HG03095 (cell line): ENCODE results near the gene PDRG1.
"Not testable (repeated sequence)": the region's sequence is repeated elsewhere in the genome, so short reads cannot be mapped to it uniquely, and the experiment has no call there.

Experiments used
- ATAC-seq: cut with Tn5 transposase; IDR thresholded peaks from one replicate; pipeline ENCODE4 v1.9.1; 2021; ENCODE audit warnings: moderate library complexity; ENCODE audit not compliant: unreplicated experiment

The PDRG1 gene

DNA sequence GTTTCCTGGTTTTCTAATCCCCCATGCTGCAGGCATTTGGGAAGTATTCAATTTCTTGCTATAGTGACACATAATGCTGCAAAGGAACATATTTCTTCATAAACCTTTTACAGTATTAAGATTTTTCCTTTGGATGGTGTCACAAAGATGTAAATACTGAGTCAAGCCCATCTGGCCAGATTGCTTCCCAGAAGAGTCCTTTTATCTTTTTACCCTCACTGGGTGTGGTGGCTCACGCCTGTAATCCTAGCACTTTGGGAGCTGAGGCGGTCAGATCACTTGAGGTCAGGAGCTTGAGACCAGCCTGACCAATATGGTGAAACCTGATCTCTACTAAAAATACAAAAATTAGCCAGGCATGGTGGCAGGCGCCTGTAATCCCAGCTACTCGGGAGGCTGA, 22.2 kb downstream of the PDRG1 start:
- ATAC-seq, result not testable (repeated sequence)

DNA sequence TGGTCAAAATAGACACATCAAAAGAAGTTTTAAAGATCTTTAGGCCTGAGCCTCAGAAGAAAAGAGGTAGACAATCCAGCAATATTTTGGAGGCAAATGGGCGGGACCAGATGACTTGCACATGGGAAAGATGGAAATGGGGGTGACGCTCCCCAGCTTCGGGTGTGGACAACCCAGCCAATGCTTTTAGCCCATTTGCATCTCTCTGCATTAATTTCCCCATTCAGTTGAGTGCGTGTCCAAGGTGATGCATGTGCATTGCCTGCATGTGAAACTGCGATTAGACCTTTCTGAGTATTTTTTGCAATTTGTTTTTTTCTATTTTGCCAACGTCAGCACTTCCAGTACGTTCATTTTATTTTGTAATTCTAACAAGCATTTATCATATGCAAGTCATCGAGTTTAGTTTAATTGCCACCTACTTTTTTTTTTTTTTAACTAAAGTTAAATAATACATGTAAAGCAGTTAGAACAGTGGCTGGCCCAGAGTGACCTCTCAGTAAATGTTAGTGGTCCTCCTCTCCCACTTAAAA, 24.2 kb downstream of the PDRG1 start:
- ATAC-seq, result no peak

DNA sequence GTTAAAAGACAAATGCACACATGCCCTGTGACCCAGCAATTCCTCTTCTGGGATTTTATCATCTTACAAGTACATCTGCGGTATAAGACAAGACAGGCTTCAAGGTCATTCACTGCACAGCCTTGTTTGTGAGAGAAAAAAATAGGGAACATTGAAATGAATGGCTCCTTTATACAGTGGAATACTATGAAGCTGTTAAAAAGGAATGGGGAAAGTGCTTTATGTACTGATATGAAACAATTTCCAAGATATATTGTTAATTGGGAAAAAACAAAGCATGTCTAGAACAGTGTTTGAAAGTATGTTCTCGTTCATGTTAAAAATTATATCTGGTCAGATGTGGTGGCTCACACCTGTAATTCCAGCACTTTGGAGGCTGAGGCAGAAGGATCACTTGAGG, 25.4 kb downstream of the PDRG1 start:
- ATAC-seq, result no peak

DNA sequence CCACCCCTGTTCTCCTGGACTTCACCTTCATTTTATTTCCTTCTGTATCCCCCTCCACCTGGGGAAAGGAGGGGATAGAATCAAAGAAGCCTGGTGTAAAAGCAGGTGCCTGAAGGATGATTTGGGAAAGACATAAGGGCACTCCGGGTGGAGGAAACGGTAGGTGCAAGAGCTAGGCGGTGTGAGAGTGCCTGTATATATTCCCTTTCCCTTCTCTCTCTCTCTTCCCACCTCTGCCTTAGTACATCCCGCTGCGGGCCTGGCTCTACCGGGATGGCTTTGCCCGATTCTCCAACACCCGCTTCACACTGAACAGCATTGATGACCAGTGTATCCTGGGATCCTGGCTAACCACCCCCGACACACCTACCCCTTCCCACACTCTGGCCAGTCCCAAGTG, 26.2 kb downstream of the PDRG1 start:
- ATAC-seq, result no peak

DNA sequence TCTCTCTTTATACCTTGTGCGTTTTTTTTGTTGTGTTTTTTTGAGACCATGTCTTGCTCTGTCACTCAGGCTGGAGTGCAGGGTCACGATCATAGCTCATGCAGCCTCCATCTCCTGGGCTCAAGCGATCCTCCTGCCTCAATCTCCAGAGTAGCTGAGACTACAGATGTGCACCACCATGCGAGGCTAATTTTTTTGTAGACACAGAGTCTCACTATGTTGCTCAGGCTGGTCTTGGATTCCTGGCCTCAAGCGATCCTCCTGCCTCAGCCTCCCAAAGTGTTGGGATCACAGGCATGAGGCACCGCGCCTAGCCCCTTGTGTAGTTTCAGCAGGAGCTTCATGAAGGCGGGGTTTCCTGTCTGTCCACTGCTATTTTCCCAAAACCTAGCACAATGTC, 27.3 kb downstream of the PDRG1 start:
- ATAC-seq, result no peak

DNA sequence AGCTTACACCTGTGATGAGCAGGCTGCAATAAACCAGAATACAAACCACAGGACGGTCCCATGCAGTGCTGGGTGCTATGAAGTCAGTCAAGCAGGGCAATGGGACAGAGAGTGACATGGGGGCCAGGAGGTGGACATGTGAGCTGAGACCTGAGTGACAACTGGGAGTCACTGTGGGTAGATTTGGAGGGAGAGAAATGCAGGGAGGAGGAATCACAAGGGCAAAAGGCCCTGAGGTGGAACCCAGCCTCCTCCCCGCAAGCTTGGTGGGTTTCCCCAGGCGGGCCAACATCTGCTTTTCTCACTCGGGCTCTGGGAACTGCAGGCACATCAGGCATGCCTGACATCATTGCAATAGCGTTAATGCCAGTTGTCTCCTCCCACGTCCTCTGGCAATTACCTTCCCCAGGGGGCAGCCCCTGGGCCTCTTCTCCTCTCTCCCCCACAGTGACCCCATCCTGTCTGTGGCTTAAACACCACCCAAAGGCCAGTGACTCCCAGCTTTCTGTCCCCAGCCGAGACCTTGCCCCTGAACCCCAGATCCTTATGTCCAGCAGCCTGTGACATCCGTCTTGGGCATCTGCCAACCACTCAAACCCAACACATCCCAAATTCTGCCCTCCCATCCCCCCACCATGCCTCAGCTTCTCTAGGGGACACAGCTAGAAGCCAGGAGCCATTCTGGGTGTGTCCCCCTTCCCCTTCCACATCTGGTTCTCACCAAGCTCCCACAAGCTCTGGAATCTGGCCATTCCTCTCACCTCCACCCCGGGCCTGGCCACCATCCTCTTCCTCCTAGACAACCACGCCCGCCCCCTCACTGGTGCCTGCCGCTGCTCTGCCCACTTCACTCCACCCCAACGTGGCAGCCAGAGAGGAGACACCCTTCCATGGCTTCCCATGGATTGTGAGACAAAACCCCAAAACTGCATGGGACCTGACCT, 28.2 kb downstream of the PDRG1 start:
- ATAC-seq, result no peak

DNA sequence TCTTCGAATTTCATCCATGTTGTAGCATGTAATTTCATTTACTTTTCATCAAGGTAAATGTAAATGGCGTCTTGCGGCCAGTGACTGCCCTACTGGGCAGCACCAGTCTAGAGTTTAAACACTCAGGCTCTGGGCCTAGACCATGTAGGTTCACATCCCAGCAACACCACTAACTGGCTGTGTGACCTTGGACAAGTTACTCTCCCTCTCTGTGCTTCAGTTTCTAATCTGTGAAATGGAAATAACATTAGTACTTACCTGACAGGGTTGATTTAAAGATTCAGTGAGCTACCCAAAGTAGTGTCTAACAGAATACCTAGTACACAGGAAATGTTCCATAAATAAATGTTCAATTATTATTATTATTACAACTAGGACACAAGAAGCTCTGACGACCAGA, 29.3 kb downstream of the PDRG1 start:
- no peak for ATAC-seq

DNA sequence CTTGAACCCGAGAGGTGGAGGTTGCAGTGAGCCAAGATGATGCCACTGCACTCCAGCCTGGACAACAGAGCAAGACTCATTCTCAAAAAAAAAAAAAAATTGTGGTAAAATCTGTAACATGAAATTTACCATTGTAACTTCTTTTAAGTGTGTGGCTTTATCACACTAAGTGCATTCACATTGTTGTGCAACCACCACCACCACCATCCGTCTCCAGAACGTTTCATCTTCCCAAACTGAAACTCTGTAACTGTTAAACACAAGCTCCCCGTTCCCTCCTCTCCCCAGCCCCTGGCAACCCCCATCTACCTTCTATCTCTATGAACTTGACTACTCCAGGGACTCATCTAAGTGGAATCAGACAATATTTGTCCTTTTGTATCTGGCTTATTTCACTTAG, 29.7 kb downstream of the PDRG1 start:
- no peak for ATAC-seq

DNA sequence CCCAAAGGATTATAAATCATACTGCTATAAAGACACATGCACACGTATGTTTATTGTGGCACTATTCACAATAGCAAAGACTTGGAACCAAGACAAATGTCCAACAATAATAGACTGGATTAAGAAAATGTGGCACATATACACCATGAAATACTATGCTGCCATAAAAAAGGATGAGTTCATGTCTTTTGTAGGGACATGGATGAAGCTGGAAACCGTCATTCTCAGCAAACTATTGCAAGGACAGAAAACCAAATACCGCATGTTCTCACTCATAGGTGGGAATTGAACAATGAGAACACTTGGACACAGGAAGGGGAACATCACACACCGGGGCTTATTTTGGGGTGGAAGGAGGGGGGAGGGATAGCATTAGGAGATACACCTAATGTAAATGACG, 30.4 kb downstream of the PDRG1 start:
- not testable (repeated sequence) for ATAC-seq

DNA sequence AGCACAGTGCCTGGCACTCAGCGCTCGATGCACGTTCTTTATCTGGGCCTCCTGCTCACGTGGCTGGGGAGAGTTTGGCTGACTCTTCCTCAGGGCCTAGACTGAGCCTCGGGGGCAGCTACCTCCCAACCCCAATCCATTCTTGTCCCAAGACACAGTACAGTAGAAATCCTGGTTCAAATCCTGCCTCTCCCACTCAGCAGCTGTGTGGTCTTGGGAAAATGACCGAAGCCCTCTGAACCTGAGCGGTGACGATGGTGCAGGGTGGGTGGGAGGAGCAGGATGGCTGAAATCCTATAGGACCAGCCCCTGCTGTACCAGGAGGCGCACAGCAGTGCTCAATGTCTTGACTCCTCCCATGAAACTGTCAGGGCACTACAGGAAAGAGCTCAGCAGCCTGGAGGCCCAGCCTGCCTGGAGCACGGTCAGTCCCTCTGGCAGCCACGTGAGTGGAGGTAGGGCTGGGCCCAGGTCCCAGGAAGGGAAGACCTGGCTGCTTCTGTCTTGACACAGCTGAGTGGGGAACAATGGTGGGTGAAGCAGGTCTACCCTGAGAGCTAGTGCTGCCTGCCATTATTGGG, 31.5 kb downstream of the PDRG1 start:
- no peak for ATAC-seq

DNA sequence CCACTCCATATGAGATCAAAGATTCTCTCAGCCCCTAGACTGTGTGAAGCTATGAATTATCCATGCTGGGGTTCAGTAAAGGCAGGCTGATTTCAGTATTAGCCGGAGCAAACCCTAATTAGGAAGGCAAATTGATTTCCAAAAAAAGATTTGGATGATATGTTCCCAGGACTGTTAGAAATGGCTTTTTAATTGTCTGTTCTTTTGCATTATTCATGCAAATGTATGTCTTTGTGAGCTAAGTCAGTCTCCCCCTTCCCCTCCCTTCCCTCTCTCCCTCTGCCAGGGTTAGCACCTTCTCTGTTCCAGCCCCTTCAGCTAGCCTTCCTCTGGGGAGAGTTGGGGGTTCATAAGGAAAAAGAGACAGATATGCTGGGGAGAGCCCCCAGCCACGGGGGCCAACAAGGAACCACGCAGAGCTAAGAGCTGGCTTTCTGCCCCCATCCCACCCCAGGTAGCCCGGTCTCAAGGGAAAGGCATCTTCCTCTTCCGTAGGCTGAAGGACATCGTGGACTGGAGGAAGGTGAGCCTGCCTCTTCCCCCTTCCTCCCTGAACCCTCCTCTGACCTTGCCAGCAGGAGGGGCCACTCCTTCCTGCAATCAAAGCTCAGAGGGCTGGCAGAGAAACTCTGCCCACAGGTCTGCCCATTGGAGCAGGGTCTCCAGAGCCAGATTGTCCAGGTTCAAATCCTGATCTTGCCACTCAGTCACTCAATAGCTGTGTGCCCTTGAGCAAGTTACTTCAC, 32.3 kb downstream of the PDRG1 start:
- ATAC-seq, result no peak

DNA sequence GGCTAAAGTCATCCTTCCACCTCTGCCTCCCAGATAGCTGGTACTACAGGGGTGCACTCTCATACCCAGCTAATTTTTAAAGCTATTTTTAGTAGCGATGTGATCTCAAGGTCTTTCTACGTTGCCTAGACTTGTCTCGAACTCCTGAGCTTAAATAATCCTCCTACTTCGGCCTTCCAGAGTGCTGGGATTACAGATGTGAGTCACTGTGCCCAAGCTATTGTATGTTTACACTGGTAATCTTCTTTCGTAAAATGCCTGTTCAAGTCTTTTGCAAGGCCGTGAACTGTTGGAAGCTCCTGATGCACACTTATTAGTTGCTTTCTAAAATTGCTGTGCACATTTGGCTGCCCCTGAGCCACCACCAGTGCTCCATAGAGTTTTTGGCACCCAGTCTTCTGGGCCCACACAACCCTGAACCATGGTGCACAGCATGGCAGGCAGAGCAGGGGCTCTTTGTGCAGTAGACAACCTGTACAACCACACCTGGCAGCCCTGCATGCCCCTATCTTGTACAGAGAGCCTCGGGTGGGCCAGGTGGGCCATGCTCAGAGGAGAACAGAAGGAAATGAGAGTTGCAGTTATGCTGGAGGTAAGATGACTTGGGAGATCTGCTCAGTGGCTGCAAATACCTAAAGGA, 33.3 kb downstream of the PDRG1 start:
- no peak for ATAC-seq

DNA sequence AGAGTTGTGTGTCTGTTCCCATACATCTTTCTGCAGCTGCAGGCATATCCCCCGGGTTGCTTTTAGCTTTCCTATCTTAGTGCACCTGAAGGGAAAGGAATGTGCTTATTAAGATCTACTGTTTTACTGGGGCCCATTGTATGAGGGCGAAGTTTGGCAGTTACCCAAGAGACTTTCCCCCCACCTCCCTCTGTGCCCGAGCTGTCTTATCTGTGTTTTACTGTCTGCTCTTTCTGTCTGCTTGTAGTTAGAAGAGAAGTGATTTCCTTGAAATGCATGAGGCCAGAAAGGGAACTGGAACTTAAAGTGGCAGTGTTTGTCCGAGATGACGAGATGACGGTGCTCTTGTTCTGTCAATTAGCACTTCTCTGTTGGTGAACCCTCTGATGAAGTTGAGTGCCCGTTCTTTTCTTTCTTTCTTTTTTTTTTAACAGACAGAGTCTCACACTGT, 33.9 kb downstream of the PDRG1 start:
- not testable (repeated sequence) for ATAC-seq

DNA sequence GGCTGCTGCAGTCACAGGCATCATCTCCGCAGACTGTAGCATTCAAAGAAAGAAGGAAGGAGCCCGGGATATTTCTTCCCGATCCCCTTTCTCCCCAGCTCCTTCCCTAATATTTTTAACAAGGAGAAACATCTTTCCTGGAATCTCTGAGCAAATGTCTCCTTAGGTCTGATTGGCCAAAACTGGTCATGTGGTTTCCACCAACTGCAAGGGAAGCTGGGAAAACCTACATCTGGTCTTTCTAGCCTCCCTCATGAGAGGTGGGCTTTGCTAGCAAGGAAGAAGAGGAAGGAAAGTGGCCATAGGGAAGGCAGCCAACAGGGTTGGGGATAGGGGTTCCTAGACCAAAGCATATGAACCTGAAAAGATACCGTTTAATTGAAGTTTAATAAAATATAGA, 35.1 kb downstream of the PDRG1 start:
- ATAC-seq, result no peak

DNA sequence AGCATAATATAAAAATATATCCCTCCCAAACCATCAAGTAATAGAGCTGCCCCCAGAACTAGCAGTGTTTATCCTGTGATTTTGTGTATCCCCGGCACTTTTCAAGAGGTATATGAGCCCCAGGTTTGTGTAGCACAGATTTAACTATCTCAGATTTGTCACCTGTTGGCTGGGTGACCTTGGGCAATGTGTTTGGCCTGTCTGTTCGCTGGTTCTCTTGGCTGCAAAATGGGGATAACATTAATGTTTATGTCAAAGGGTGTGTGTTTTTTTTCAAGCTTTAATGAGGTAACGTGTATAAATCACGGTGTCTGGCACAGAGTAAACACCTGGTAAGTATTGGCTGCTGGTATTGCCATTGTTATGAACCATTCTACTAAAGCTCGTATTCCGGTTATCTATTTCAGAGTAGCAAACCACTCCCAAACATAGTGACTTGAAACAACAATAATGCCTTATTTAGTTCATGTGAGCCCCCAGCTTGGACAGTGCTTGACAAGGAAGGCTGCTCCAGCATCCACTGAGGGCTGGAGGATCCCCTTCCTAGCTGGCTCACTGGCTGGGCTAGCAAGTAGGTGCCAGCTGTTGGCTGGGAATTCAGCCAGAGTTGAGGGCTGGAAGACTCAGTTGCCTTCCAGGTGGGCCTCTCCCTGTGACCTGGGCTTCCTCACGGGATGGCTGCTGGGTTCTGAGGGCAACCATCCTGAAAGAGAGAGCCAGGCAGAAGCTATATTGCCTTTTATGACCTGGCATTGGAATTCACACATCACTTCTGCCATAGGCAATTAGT, 36.2 kb downstream of the PDRG1 start:
- no peak for ATAC-seq

DNA sequence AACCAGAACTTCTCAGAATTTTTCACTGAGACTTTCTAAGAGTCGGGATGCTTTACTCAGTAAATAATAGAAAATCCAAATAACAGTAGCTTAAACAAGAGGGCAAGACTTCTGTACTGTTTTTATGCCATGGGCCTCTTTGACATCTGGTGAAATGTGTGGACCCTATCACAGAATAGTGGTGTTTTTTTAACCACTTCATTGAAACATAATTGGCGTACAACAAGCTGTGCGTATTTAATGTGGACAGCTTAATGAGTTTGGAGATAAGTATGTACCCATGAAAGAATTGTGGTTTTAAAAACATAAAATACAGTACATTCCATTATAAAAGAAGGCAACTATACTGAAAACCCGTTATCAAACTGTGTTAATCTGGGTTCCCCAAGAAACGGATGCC, 37.7 kb downstream of the PDRG1 start:
- ATAC-seq, result no peak

DNA sequence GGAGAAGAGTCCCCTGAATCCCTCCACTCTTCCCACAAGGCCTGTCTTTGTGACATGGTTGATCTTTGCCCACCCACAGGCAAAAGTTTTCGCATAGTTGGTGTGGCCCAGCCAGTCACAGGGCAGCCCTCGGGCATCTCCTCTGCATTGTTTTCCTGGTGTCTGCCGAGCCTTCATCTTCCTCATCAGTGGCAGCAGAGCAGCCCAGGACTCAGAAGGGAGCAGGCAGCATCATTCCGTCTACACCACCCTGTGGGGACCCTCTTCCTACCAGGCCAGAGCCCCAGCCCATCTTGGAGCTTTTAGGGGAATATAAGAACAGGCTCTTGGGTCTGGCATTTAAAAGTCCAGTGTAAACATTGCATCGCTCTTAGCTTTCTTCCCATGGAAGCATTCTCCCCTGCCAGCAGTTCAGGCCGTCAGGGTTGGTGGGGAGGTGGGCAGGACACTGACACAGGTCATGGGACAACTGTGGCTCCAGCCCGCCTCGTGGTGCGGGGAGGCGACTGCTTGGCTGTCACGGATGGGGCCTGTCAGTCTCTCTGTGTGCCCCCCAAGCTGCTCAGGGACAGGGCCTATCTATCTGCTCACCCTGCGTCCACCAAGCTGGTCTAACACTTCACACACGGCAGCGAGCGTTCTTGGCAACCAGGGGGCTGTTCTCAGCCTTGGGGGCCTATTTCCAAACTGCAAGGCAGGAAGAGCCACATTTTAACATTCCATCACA, 38.3 kb downstream of the PDRG1 start:
- ATAC-seq, result no peak

DNA sequence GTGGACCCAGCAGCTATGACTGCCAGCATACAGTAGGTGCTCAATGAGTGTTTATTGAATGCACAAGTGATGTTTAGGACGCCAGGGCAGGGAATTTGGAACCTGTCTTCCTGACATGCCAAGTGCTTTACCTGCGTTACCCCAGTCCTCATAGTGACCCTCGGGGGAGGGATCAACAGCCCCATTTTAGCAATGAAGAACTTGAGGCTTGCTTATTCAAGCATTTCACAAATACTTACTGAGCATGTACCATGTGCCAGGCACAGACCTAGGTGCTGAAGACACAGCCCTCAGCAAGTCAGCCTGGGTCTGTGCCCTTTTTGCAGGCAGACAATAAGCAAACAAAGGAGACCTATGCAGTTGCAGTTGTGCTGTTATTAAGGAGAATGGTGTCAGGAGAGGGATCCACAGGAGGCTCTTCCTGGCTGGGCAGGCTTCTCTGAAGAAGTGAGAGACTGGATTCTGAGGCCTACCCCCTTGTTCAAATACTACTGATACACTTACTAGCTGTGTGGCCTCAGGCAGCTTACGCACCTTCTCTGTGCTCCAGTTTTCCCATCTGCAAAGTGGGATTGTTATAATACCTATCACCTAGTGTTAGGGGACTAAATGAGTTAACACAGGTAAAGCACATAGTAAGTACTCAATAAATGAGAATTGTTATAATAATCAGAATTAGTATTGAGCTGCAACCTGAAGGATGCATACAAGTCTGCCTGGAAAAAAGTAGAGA, 41.6 kb downstream of the PDRG1 start:
- ATAC-seq, result no peak
